GM21529 (cell line): ENCODE results near the gene TERB2.
"Not testable (repeated sequence)": the region's sequence is repeated elsewhere in the genome, so short reads cannot be mapped to it uniquely, and the experiment has no call there.

Experiments used
- ATAC-seq: cut with Tn5 transposase; IDR thresholded peaks from one replicate; pipeline ENCODE4 v1.9.1; 2021; ENCODE audit not compliant: unreplicated experiment

Gene TERB2

DNA sequence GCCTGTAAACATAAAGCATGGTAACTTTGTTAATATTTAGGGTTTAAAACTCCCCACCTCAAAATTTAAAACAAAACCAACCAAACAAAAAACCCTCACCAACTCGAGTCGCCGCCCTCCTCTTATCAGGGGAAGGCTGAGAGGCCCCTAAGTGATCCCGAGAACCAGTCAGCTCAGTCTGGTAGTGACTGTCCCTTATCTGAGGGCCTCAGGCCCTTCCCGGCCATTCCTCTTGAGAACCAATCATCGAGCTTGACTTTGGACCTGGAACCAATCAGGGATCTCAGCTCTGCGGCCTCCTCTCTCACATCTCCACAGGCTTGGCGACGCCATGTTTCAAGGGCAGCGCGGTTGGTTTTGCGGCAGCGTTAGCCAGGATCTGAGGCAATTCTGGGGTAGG is at the start of gene TERB2:
Gene TERB2, plus strand, starts transcription at position 300 of the 400 bp plus-strand sequence. Its CDS starts 32 bp downstream, at position 332.
- no peak for ATAC-seq

- ATAC-seq, result no peak
Measured at GRCh38 chr15:44909423-44909822, 47.1 kb upstream of the TERB2 start.

DNA sequence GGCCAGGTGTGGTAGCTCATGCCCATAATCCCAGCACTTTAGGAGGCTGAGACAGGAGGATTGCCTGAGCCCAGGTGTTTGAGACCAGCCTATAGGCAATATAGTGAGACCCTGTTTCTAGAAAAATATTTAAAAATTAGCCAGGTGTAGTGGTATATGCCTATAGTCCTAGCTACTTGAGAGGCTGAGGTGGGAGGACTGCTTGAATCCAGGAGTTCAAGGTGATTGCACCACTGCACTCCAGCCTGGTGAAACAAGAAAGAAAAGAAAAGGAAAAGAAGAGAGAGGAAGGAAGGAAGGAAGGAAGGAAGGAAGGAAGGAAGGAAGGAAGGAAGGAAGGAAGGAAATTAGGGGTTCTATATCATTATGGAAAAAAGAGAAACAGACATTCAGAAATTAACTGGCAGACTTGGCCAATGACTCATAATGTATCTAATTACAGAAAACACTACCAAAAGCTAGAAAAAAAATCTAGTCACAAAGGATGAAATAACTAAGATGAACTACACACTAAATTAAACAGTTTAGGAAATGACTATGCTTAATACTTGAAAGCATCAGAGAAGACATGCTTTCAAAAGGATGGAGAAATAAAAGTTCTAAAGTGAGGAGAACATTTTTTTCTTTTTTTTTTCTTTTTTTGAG is 45.4 kb upstream of the TERB2 start:
- no peak for ATAC-seq

GRCh38 chr15:44912186-44912585 is 44.3 kb upstream of the TERB2 start:
- not testable (repeated sequence) for ATAC-seq

DNA sequence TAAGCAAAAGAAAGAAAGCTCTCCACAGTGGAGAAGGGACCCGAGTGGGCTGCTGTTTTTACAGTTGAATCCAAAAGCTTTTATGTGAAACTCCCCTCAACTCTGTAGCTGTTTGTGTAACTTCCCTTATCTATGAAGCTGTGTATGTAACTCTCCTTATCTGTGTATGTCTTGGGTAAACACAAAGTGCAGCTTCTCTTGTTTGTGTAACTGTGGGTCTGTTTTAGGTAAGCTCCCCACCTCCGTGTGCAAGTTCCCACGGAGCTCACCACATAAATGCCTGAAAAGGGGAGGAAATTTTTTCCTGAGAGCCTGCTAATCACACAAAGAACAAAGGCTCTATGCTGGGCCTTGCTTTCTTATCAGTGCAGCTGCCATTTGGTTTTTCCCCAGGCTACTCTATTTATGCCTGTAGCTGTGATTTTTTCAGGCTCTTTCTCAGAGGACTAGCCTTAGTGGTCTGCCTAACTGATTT is 43.5 kb upstream of the TERB2 start:
- not testable (repeated sequence) for ATAC-seq

DNA sequence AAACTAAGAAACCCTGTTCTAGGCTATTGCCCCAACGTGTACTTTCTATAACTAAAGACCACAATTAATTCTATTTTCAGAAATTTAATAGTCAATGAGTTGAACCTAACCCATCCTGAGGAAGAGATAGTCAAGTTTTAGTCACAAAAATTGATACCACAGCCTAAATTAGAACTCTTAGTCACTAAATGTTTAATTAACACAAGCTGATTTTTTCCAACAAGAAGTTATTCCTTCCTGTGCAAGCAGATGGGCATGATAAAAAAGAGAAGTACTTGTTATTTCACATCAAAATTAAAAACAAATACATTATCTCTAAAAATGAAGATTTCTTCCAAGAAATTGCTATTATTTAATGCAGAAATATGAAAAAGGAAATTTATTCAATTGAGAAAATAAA is 38.4 kb upstream of the TERB2 start:
- ATAC-seq, result no peak

DNA sequence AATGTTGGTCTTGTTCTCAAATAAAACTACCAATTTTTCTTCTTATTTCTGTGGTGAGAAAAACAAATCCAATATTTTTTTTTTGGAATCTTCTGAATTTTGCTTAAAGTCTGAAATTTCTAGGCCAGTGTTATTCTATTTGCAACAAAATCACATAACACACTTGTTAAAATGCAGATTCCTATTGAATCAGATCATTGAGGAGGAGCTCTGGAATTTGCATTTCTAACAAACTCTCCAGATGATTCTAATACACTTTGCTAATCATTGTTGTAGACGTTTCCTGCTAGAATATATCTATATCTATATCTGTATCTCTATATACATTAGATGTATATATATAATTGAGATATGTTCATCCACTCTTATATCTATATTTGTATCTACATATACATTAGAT is 27.8 kb upstream of the TERB2 start:
- not testable (repeated sequence) for ATAC-seq

DNA sequence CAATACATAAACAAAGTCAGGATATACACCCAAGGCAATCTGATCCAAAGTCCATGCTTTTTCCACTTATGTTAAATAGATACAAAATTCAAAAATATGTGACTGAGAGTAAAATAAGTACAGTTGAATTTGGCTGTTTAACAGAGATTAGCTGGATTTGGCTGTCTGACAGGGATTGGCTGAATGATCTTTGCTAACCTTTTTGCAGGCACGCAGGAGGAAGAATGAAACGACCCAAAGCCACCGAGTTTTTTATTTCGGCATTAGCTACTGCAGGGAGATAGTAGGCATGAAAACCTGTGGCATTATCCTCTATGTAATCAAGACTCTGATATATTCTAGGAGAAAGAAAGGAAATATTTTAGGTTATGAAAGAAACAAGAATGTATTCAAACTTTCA is 26.2 kb upstream of the TERB2 start:
- not testable (repeated sequence) for ATAC-seq

GRCh38 chr15:44958302-44958701 is 1.8 kb downstream of the TERB2 start:
- not testable (repeated sequence) for ATAC-seq

DNA sequence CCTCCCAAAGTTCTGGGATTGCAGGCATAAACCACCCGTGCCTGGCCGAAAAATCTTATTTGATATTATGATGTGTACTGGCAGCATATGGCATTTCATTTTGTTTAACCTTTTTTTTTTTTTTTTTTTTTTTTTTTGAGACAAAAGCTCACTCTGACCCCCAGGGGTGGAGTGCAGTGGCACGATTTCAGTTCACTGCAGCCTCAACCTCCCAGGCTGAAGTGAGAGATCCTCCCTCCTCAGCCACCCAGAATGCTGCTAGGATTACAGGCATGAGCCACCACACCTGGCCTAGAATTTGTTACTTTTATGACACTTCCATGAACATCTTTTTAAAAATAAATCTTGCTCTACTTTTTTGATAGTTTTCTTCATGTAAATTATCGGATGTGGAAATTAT is 12.0 kb downstream of the TERB2 start:
- no peak for ATAC-seq

- no peak for ATAC-seq
Measured at GRCh38 chr15:44971036-44971435, 14.5 kb downstream of the TERB2 start.

- not testable (repeated sequence) for ATAC-seq
Measured at GRCh38 chr15:44976183-44976582, 19.7 kb downstream of the TERB2 start.

DNA sequence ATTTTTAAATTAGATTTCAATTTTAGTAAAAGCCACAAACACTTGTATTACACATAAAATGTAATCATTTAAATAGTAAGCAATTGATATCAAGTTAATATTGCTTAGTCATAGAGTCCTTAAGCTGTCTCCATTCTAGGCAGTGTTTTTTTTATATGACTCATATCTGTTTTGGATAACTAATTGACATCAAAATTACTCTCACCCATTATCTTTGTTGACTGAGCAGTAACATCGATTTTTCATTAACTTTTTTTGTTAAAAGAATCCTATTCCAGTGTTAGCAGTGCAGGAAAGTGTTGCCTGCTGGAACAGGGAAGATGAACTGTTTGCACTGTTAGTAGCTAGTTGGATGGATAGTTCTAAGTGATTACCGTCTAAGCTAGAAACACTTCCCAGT is 21.3 kb downstream of the TERB2 start:
- not testable (repeated sequence) for ATAC-seq

GRCh38 chr15:44979617-44980339 is 23.3 kb downstream of the TERB2 start:
- ATAC-seq, result not testable (repeated sequence)

- ATAC-seq, result not testable (repeated sequence)
Measured at GRCh38 chr15:44984144-44984543, 27.7 kb downstream of the TERB2 start.

- ATAC-seq, result not testable (repeated sequence)
Measured at GRCh38 chr15:44986346-44987055, 30.0 kb downstream of the TERB2 start.

DNA sequence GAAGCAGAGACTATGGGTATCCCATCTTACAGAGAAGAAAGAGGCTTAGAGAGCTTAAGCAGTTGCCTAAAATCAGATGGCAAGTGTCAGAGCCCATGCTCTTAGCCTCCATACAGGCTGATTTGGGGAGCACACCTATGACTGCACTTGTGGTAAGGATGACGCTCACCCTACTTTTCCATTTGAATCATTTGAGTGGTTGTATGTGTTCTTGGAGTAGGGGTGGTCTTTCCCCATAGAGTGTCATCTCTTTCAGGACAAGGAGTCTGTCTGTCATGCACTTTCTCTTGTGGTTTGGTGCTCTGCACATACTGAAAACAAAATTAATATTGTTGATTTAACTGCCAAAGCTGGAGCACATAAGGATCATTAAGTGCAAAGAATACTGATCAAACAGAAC is 31.2 kb downstream of the TERB2 start:
- not testable (repeated sequence) for ATAC-seq

- ATAC-seq, result not testable (repeated sequence)
Measured at GRCh38 chr15:44988184-44988869, 31.8 kb downstream of the TERB2 start.

GRCh38 chr15:44988870-44989219 is 32.4 kb downstream of the TERB2 start:
- ATAC-seq, result not testable (repeated sequence)

DNA sequence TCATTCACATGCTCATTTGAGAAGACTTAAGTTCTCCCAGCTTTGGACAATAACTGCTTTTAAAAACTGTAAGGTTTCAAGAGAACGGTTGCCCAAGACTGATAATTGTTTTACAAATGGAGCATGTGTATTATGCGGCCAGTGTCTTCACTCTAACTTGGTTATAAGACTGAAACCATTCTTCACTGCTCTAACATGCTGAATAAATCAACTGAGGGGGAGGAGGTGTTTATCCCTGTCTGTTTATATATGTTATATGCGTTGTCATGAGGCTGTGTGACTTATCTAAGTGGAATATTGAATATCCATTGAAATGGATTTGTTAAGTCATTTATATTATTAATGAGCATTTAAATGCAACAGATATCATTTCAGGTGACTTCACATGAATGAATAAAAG is 41.1 kb downstream of the TERB2 start:
- ATAC-seq, result not testable (repeated sequence)

- no peak for ATAC-seq
Measured at GRCh38 chr15:44999105-44999504, 42.6 kb downstream of the TERB2 start.
